Measurements from ENCODE around the gene OPN3.

Gene OPN3

DNA sequence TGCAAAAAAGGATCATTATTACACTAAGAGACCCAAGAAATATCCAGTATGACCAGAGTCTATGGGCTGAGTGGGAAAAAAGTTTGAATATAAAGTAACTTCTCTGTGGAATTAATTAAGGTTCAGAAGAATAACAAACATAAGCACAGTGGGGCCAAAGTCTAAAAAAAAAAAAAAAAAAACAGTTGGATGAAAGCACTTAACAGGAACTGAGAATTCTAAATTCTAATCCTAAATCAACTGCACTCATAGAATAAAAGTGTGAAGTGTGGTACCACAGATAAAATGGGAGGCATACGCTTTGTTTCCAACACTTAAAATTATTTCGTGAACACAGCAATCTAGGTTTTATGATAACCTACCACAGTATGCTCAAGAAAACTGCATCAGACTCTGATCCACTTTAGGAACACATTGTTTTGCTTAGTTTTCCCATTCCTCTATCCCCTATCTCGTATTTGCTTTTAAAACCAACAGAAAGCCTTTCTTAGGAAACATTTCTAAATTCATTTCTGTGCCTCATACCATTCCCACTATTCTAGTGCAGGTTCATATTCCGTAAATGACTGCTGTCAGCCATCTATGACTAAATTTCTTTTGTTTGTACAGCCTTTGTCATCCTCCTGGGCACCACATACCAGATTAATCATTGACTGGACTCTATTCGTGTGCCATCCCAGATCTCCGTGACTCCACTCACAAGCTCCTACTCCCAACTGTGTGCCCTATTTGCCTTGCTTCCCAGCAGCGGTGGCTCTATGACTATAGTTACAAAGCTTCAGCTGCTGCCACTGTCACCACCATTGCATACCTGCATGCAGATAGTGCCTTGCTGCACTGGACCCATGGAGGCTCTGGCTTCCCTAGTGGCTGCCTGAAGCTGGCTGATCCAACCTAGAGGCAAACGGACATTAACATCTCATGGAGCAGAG, 24.9 kb downstream of the OPN3 start:
- no peak for DNase-seq

DNA sequence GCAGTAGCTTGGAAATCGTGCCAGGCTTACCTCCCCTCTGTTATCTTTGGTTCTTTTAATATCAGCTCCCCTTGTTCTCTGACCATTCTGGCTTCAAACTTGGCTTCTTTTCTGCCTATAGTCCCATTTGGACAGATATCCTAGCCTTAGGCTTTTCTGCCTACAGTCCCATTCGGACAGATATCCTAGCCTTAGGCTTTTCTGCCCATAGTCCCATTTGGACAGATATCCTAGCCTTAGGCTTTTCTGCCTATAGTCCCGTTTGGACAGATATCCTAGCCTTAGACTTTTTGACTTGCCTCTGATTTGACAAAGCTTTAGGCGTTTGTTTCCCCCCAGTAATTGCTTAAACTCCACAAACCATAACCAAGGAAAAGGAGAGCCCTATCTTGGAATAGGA, 25.6 kb downstream of the OPN3 start:
- DNase-seq: no peak

DNA sequence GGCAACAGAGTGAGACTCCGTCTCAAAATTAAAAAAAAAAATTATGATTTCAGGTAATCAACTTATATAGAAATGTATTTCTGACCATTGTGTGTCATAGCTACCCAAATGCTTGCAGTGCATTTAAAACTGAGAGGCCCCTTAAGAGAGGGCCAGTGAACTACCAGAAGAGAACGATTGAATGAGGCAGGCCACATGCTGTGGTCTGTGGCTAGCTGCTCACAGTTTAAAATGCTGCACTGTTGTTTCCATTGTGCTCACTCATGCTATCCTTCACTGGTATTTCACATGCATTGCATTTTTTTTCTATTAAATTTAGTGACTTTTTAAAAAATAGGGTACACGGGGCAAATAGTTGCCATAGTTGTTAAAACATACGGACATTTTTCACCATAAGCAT, 26.0 kb downstream of the OPN3 start:
- no peak for DNase-seq

DNA sequence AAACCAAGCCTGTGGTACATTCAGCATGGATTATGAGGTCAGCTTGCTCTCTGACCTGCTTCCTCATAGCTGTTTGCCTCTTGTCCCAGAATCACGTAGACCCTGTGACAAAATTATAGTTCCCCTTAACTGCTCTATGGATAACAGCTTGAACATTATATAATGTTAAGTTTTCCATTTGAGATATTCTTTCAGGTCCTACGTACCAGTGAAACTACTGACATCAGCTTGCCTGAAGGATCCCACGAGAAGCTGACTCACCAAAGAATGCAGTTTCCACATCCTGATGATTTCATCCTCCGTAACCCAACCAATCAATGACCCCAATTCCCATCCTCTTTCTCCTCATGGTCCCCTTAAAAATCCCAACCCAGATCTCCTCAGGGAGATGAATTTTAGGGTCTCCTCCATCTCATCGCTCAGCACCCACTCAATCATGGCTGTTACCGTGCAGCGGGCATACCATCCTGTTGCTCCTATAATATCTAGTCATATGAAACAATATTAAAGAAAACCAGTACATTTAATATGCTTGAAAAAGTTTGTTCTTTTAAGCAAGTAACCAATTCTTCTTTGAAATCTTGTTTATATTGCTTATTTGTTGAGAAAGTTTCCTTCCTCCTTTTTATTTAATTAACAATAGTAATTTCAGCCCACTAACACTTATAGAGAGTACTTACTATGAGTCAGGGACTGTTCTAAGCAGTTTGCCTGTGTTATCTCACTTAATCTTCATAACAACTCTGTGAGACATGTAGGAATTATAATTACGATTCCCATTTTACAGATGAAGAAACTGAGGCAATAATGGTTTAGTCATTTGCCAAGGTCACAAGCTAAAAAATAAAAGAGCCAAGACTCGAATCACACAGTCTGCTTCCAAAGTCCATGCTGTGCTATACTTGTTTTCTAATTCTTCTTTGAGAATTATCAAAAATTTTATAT, 27.4 kb downstream of the OPN3 start:
- peak in 1 of 2 donors; percentile 9 for DNase-seq

- DNase-seq: no peak
Measured at GRCh38 chr1:241611736-241612135, 28.4 kb downstream of the OPN3 start.

DNA sequence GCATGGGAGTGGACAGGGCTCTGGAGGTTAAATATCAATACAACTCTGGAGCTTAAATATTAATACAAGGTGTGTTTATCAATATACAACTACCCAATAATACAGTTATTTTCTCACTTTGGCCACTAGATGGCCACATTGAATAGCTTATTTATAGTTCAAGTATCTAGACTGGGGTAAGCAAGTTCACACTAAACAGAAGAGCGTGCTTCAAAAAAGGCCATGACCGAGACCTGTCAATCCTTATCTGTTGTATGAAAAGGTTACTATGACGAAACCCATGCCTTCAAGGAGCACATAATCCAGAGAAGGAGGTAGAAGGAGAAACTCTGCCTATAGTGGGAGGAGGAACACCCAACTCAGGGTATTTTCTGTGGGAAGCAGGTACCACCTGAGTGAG, 29.1 kb downstream of the OPN3 start:
- peak in 1 of 2 donors; percentile 32 for DNase-seq

GRCh38 chr1:241610056-241610815, 29.9 kb downstream of the OPN3 start:
- no peak for DNase-seq

DNA sequence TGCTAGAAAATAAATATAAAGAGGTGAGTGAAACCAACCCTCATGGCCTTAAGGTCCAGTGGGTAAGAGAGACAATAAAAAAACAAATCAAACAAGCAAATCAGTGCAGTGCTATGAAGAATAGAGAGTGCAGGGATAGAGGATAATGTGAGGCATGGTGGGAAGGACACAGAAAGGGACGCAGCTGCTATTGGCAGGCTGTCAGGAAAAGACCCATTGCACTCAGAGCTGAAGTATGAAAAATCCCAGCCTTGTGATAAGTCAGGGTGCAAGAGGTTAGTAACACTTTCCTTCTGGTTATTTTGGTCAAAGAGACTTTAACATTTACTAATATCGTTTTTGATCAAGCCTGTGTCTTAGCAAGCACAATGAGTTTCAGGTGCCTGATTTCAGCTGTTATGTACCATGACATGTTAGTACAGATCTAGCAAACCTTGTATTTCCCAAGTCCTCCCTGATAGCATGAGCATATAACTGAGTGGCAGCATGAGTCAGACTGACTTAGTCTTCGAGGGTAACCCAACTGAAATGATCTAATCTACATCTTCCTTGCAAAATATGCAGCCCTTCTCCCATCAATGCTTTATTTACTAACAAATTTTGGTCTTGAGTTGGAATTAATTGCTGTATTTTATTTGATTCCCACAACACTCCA, 31.7 kb downstream of the OPN3 start:
- no peak for DNase-seq

GRCh38 chr1:241607497-241607896, 32.7 kb downstream of the OPN3 start:
- DNase-seq: no peak

- no peak for DNase-seq
Measured at GRCh38 chr1:241606544-241606943, 33.6 kb downstream of the OPN3 start.

DNA sequence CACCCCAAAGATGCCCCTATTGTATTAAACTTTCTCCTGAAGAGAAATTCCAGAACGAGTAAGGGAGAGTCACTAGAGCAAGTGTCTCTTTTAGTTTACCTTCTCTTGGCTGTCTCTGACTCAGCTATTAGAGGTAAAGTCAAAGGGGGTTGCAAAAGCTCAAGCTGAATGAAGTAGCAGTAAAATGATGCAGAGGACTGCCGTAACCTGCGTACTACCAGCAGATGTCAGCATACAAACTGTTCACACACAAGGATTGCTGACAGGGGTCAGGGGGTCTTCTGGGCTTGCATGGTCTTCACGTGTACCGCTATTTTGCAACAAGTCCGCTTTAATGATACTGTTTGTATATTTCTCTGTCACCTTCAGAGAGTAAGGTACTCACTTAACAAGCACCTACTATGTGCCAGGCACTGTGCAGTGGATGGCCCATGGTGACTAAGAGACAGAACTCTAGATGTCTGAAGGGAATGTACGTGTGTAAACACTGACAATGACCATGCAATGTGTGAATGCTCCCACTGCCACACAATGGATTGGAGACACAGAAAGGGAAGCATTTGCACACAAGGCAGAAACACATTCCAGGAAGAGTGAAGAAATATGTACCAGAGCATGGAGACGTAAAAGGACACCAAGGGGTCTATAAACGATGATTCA, 34.9 kb downstream of the OPN3 start:
- DNase-seq: no peak

GRCh38 chr1:241603731-241604245, 36.4 kb downstream of the OPN3 start:
- no peak for DNase-seq

GRCh38 chr1:241600496-241600901, 39.7 kb downstream of the OPN3 start:
- DNase-seq: no peak

DNA sequence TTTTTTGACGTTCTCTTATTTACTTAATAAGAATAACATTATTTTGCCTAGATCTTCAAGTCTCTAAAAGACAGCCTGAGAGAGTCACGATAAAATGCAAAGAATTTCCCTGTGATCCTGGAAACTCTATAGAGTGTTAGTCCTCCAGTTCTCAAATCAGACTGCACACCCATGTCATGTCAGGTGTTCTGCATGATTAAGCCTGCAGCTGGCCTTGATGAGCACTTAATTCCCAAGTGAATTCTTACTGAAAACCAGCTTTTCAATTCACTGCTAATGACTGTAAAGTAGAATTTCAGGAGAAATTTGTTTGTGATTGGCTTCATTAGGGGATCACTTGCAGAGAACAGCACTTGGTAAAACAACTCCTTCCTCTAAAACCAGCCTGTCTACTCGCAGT, 41.9 kb downstream of the OPN3 start:
- no peak for DNase-seq

DNA sequence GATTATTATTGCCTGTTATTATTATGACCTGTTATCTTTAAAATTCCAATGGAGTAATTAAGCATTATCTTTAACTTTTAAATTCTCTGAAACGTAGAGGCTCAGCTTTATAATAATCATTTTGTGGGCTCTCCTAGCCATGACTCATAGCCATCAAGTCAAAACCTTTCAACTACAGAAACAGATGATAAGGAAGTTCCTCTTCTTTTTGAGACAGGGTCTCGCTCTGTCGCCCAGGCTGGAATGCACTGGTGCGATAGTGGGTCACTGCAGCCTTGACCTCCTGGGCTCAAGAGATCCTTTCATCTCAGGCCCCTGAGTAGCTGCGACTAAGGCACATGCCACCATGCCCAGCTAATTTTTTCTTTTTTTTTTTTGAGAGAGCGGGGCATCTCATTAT, 43.5 kb downstream of the OPN3 start:
- DNase-seq: no peak

DNA sequence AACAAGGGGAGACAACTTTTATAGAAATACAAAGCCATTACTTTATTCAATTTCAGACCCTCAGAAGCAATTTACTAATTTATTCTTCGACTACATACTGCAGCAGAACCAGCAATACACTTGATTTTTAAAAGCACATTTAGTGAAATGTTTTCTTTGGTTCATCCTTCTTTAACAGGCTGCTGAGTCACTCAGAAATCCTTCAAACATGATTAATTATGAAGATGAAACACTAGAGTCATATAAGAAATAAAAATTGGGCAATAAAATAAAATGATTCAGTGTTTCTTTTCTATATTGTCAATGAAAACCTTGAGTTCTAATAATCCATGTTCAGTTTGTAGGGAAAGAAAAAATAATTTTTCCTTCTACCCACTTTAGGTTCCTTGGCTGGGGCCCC, 47.0 kb downstream of the OPN3 start:
- DNase-seq: no peak

DNA sequence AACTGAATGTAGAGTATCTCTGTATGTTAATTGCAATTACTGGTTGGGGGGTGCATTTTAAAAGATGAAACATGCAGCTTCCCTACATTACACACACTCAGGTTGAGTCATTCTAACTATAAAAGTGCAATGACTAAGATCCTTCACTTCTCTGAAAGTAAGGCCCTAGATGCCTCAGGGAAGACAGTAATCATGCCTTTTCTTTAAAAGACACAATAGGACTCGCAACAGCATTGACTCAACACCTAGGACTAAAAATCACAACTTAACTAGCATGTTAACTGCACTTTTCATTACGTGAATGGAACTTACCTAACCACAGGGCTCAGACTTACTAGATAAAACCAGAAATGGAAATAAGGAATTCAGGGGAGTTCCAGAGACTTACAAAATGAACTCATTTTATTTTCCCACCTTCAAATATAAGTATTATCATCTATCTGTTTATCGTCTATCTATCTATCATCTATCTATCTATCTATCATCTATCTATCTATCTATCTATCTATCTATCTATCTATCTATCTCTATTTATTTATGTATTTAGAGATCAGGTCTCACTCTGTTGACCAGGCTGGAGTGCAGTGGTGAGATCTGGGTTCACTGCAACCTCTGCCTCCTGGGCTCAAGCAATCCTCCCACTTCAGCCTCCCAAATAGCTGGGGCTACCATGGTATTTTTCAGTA, 47.8 kb downstream of the OPN3 start:
- DNase-seq: no peak

DNA sequence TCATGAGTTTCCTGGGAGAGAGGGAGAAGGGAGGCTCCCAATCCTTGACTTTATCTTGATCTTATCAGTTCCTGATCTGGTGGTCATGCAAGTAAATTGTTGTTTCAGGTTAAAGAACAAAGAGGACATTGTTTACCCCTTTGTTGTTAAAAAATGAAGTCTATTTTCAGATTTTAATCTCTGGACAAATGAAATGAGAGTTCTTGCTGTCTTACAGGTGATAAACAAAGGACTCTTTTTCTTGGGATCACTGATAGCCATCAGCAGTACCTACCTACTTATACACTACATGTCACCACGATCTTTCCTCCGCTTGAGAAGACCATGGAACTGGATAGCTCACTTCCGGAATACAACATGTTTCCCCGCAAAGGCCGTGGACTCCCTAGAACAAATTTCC, 48.4 kb downstream of the OPN3 start:
- DNase-seq: no peak

GRCh38 chr1:241591317-241591716, 48.9 kb downstream of the OPN3 start:
- no peak for DNase-seq

- DNase-seq: no peak
Measured at GRCh38 chr1:241590719-241591118, 49.5 kb downstream of the OPN3 start.

GRCh38 chr1:241589521-241589920, 50.6 kb downstream of the OPN3 start:
- DNase-seq: no peak
